ENCODE measurements around the gene URB1. TPM values are rescaled to one million over a fixed set of nuclear protein-coding genes. Genes with fewer than 3 reads are reported as not detected.

The URB1 gene
- total RNA-seq, 6 donors from 2014 or later = 9.3 to 23.0 (median 14.1) TPM

- Histone ChIP-seq H3K27me3 (no peaks in the 10 kb centered on the region), H3K4me3 (no peak overlapping the region), H3K9me3 (no peaks in the 10 kb centered on the region), H3K36me3 (peaks cover 3 to 100% (median 84%) of the 10 kb centered on the region in 4 donors), H3K4me1 (peaks cover 0 to 4% (median 0%) of the 10 kb centered on the region in 4 donors), H3K27ac (peak overlapping the region in 1 of 4 donors; percentile 46)
- WGBS, 2 donors = 94 to 95% methylated on average over 16 of the region's 16 CpGs
- ATAC-seq (ENCODE audit: low FRiP score in 2 of 2) (no peak), DNase-seq (peak in 1 of 2 donors; percentile 65)
- TF ChIP-seq POLR2AphosphoS5 (IDR thresholded peaks at IDR 0.05) (no peak), POLR2A (IDR thresholded peaks at IDR 0.05) (no peak), EP300 (IDR thresholded peaks at IDR 0.05) (no peak), CTCF (IDR thresholded peaks at IDR 0.05) (no peak)
These were observed 42.4 kb downstream of the URB1 start for GRCh38 chr21:32350211-32350980.

- WGBS, 2 donors = 89 to 91% methylated on average over 15 to 16 of the region's 16 CpGs
- H3K27ac ChIP-seq = peak overlapping the region in 2 of 4 donors; percentile 46 to 58
- no peaks in the 10 kb centered on the region for H3K27me3 ChIP-seq
- TF ChIP-seq EP300 (IDR thresholded peaks at IDR 0.05) = no peak
- TF ChIP-seq POLR2A (IDR thresholded peaks at IDR 0.05) = no peak
- no peak for TF ChIP-seq CTCF (IDR thresholded peaks at IDR 0.05)
- no peak for TF ChIP-seq POLR2AphosphoS5 (IDR thresholded peaks at IDR 0.05)
- H3K9me3 ChIP-seq = peaks cover 0 to 7% (median 0%) of the 10 kb centered on the region in 4 donors
- ATAC-seq (ENCODE audit: low FRiP score in 2 of 2) (no peak), DNase-seq (peak in 1 of 2 donors; percentile 68)
- peaks cover 4 to 100% (median 83%) of the 10 kb centered on the region in 4 donors for H3K36me3 ChIP-seq
- H3K4me1 ChIP-seq = peaks cover 0 to 4% (median 0%) of the 10 kb centered on the region in 4 donors
- no peak overlapping the region for H3K4me3 ChIP-seq
These were observed 43.4 kb downstream of the URB1 start for GRCh38 chr21:32349333-32349944.

- Histone ChIP-seq H3K27me3 (no peaks in the 10 kb centered on the region), H3K4me1 (peaks cover 0 to 4% (median 0%) of the 10 kb centered on the region in 4 donors), H3K27ac (peak overlapping the region in 3 of 4 donors; percentile 28 to 73 (median 46)), H3K36me3 (peaks cover 9 to 100% (median 82%) of the 10 kb centered on the region in 4 donors), H3K4me3 (no peak overlapping the region), H3K9me3 (peaks cover 0 to 10% (median 0%) of the 10 kb centered on the region in 4 donors)
- TF ChIP-seq POLR2AphosphoS5 (IDR thresholded peaks at IDR 0.05) (no peak), POLR2A (IDR thresholded peaks at IDR 0.05) (no peak), EP300 (IDR thresholded peaks at IDR 0.05) (no peak), CTCF (IDR thresholded peaks at IDR 0.05) (no peak)
- WGBS, 2 donors = 74 to 82% methylated on average over 9 of the region's 9 CpGs
- DNase-seq (peak in 1 of 2 donors; percentile 32), ATAC-seq (ENCODE audit: low FRiP score in 2 of 2) (no peak)
These were observed 44.0 kb downstream of the URB1 start for GRCh38 chr21:32348604-32349332.

GRCh38 chr21:32347977-32348376, 44.8 kb downstream of the URB1 start:
- ATAC-seq (ENCODE audit: low FRiP score in 2 of 2) = no peak
- TF ChIP-seq POLR2AphosphoS5 (IDR thresholded peaks at IDR 0.05) (no peak), POLR2A (IDR thresholded peaks at IDR 0.05) (no peak), EP300 (IDR thresholded peaks at IDR 0.05) (no peak), CTCF (IDR thresholded peaks at IDR 0.05) (no peak)

More at GRCh38 chr21:32347977-32348376, 44.8 kb downstream of the URB1 start:
- DNase-seq = no peak
- Histone ChIP-seq H3K9me3 (peaks cover 0 to 10% (median 0%) of the 10 kb centered on the region in 4 donors), H3K27ac (peak overlapping the region in 3 of 4 donors; percentile 7 to 73 (median 28)), H3K27me3 (no peaks in the 10 kb centered on the region), H3K4me1 (peaks cover 0 to 4% (median 0%) of the 10 kb centered on the region in 4 donors), H3K4me3 (no peak overlapping the region), H3K36me3 (peaks cover 9 to 100% (median 82%) of the 10 kb centered on the region in 4 donors)
- 76 to 88% methylated on average over 6 to 11 of the region's 11 CpGs for whole genome bisulfite sequencing, 2 donors
